Measurements from ENCODE around the gene GK. TPM values are rescaled to one million over a fixed set of nuclear protein-coding genes. Genes with fewer than 3 reads are reported as not detected.

The GK gene
- total RNA-seq, 1 donor from 2014 or later: 2.4 TPM

- Mint-ChIP-seq H3K4me1 (ENCODE audit: unreplicated experiment) (no peaks in the 10 kb centered on the region), H3K9me3 (ENCODE audit: unreplicated experiment) (no peaks in the 10 kb centered on the region), H3K27me3 (ENCODE audit: unreplicated experiment) (no peaks in the 10 kb centered on the region), H3K27ac (ENCODE audit: unreplicated experiment) (no peak overlapping the region), H3K36me3 (ENCODE audit: low read depth, unreplicated experiment) (no peaks in the 10 kb centered on the region), H3K4me3 (ENCODE audit: unreplicated experiment) (no peak overlapping the region)
- DNase-seq (ENCODE audit: low spot score): no peak
- no peak for TF ChIP-seq CTCF (IDR thresholded peaks at IDR 0.05; ENCODE audit: unreplicated experiment)
Measured at GRCh38 chrX:30615229-30615628, 38.0 kb upstream of the GK start.

GRCh38 chrX:30618160-30618765 lies 35.0 kb upstream of the GK start:
- Mint-ChIP-seq H3K4me1 (ENCODE audit: unreplicated experiment) (no peaks in the 10 kb centered on the region), H3K4me3 (ENCODE audit: unreplicated experiment) (no peak overlapping the region), H3K9me3 (ENCODE audit: unreplicated experiment) (no peaks in the 10 kb centered on the region), H3K27ac (ENCODE audit: unreplicated experiment) (no peak overlapping the region), H3K27me3 (ENCODE audit: unreplicated experiment) (no peaks in the 10 kb centered on the region), H3K36me3 (ENCODE audit: low read depth, unreplicated experiment) (no peaks in the 10 kb centered on the region)
- no peak for DNase-seq (ENCODE audit: low spot score)
- no peak for TF ChIP-seq CTCF (IDR thresholded peaks at IDR 0.05; ENCODE audit: unreplicated experiment)

- H3K9me3 Mint-ChIP-seq (ENCODE audit: unreplicated experiment): no peaks in the 10 kb centered on the region
- no peaks in the 10 kb centered on the region for H3K27me3 Mint-ChIP-seq (ENCODE audit: unreplicated experiment)
- no peak for DNase-seq (ENCODE audit: low spot score)
- H3K4me3 Mint-ChIP-seq (ENCODE audit: unreplicated experiment): no peak overlapping the region
- no peak overlapping the region for H3K27ac Mint-ChIP-seq (ENCODE audit: unreplicated experiment)
- no peaks in the 10 kb centered on the region for H3K36me3 Mint-ChIP-seq (ENCODE audit: low read depth, unreplicated experiment)
- no peaks in the 10 kb centered on the region for H3K4me1 Mint-ChIP-seq (ENCODE audit: unreplicated experiment)
- no peak for TF ChIP-seq CTCF (IDR thresholded peaks at IDR 0.05; ENCODE audit: unreplicated experiment)
Measured at GRCh38 chrX:30620125-30620524, 33.1 kb upstream of the GK start.

GRCh38 chrX:30620980-30621618 lies 32.1 kb upstream of the GK start:
- H3K36me3 Mint-ChIP-seq (ENCODE audit: low read depth, unreplicated experiment): no peaks in the 10 kb centered on the region
- no peak overlapping the region for H3K27ac Mint-ChIP-seq (ENCODE audit: unreplicated experiment)
- H3K4me3 Mint-ChIP-seq (ENCODE audit: unreplicated experiment): no peak overlapping the region
- no peaks in the 10 kb centered on the region for H3K27me3 Mint-ChIP-seq (ENCODE audit: unreplicated experiment)
- no peaks in the 10 kb centered on the region for H3K9me3 Mint-ChIP-seq (ENCODE audit: unreplicated experiment)
- no peaks in the 10 kb centered on the region for H3K4me1 Mint-ChIP-seq (ENCODE audit: unreplicated experiment)
- DNase-seq (ENCODE audit: low spot score): no peak
- TF ChIP-seq CTCF (IDR thresholded peaks at IDR 0.05; ENCODE audit: unreplicated experiment): no peak

- Mint-ChIP-seq H3K4me3 (ENCODE audit: unreplicated experiment) (no peak overlapping the region), H3K27me3 (ENCODE audit: unreplicated experiment) (no peaks in the 10 kb centered on the region), H3K4me1 (ENCODE audit: unreplicated experiment) (no peaks in the 10 kb centered on the region), H3K9me3 (ENCODE audit: unreplicated experiment) (no peaks in the 10 kb centered on the region), H3K36me3 (ENCODE audit: low read depth, unreplicated experiment) (no peaks in the 10 kb centered on the region), H3K27ac (ENCODE audit: unreplicated experiment) (no peak overlapping the region)
- no peak for DNase-seq (ENCODE audit: low spot score)
- TF ChIP-seq CTCF (IDR thresholded peaks at IDR 0.05; ENCODE audit: unreplicated experiment): no peak
Measured at GRCh38 chrX:30622361-30622760, 30.9 kb upstream of the GK start.

All from endothelial cell (in vitro differentiated cells).